ENCODE data around the gene LCE3B. TPM values are rescaled to one million over a fixed set of nuclear protein-coding genes. Genes with fewer than 3 reads are reported as not detected.

Gene LCE3B
- total RNA-seq, 1 experiment from 2014 or later, result not detected

DNA sequence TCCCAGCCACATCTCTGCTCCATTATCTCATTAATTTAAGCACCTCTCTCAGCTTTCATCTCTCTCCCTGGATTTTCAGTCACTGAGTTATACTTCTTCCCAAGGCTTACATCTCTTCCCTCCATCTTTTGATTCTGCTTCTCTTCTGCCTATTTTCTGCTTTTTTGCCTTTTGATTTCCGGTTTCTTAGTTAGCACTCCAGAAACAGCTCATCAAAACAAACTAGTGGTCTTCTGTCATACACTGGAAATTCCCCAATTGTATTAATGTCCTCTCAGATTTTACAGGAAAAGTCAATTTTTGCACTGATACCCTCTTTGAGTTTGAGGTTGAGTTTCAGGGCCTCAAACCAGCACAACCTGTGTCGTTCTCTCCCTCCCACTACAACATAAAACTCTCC lies 48.5 kb upstream of the LCE3B start (continued):
- TF ChIP-seq, protein P1, sequence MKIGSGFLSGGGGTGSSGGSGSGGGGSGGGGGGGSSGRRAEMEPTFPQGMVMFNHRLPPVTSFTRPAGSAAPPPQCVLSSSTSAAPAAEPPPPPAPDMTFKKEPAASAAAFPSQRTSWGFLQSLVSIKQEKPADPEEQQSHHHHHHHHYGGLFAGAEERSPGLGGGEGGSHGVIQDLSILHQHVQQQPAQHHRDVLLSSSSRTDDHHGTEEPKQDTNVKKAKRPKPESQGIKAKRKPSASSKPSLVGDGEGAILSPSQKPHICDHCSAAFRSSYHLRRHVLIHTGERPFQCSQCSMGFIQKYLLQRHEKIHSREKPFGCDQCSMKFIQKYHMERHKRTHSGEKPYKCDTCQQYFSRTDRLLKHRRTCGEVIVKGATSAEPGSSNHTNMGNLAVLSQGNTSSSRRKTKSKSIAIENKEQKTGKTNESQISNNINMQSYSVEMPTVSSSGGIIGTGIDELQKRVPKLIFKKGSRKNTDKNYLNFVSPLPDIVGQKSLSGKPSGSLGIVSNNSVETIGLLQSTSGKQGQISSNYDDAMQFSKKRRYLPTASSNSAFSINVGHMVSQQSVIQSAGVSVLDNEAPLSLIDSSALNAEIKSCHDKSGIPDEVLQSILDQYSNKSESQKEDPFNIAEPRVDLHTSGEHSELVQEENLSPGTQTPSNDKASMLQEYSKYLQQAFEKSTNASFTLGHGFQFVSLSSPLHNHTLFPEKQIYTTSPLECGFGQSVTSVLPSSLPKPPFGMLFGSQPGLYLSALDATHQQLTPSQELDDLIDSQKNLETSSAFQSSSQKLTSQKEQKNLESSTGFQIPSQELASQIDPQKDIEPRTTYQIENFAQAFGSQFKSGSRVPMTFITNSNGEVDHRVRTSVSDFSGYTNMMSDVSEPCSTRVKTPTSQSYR (CRISPR knock-in tag; IDR thresholded peaks at IDR 0.05), result no peak
- TF ChIP-seq NFE2L1 (CRISPR knock-in tag; IDR thresholded peaks at IDR 0.05), result no peak
- no peak for TF ChIP-seq SOX15 (CRISPR knock-in tag; IDR thresholded peaks at IDR 0.05)
- TF ChIP-seq, protein P2, sequence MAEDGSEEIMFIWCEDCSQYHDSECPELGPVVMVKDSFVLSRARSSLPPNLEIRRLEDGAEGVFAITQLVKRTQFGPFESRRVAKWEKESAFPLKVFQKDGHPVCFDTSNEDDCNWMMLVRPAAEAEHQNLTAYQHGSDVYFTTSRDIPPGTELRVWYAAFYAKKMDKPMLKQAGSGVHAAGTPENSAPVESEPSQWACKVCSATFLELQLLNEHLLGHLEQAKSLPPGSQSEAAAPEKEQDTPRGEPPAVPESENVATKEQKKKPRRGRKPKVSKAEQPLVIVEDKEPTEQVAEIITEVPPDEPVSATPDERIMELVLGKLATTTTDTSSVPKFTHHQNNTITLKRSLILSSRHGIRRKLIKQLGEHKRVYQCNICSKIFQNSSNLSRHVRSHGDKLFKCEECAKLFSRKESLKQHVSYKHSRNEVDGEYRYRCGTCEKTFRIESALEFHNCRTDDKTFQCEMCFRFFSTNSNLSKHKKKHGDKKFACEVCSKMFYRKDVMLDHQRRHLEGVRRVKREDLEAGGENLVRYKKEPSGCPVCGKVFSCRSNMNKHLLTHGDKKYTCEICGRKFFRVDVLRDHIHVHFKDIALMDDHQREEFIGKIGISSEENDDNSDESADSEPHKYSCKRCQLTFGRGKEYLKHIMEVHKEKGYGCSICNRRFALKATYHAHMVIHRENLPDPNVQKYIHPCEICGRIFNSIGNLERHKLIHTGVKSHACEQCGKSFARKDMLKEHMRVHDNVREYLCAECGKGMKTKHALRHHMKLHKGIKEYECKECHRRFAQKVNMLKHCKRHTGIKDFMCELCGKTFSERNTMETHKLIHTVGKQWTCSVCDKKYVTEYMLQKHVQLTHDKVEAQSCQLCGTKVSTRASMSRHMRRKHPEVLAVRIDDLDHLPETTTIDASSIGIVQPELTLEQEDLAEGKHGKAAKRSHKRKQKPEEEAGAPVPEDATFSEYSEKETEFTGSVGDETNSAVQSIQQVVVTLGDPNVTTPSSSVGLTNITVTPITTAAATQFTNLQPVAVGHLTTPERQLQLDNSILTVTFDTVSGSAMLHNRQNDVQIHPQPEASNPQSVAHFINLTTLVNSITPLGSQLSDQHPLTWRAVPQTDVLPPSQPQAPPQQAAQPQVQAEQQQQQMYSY (CRISPR knock-in tag; IDR thresholded peaks at IDR 0.05), result no peak
- TF ChIP-seq TEAD4 (CRISPR knock-in tag; IDR thresholded peaks at IDR 0.05), result no peak
- no peak for TF ChIP-seq ZNF219 (CRISPR knock-in tag; IDR thresholded peaks at IDR 0.05; ENCODE audit: borderline replicate concordance)

DNA sequence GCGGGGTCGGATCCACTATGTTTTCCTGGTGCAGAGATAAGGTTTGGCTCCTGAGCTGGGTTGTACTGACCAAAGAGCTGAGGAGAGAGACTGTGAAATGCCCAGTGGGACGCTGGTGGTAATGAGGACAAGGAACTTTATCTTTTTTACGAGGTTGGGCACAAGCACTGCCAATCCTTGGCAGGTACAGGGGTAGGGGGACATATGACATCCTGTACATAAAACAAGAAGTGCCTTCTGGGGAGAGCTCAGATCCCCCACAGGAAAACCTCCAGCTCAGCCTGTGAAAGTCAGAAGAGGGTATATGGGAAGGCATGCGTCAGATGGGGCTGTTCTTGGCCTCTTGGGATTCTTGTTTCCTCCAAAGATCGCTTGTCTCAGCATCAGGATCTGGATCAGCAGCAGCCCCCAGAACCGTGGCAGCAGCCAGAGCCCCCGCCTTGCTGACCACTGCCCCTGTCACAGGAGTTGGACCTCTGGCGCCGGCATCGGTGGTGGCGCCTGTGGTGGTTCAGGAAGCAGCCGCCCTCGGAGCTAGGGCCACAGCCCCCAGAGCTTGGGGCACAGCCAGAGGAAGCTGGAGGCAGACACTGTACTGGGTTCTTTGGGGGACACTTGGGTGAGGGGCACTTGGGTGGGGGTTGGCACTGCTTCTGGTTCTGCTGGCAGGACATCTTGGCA lies 47.9 kb upstream of the LCE3B start:
- CTCF ChIA-PET, result no interaction called here
- H3K4me3 Mint-ChIP-seq, result no peak overlapping the region
- DNase-seq (ENCODE audit: low spot score) (no peak), ATAC-seq (no peak)
- peaks cover 82% of the 10 kb centered on the region for H3K36me3 Mint-ChIP-seq
- no peak overlapping the region for H3K27ac Mint-ChIP-seq
- H3K27me3 Mint-ChIP-seq (ENCODE audit: low read depth), result peaks cover 14% of the 10 kb centered on the region
- TF ChIP-seq ZNF263 (CRISPR knock-in tag; IDR thresholded peaks at IDR 0.05; ENCODE audit: low read depth) (no peak), RELA (CRISPR knock-in tag; IDR thresholded peaks at IDR 0.05; ENCODE audit: borderline replicate concordance) (no peak), NR3C1 (CRISPR knock-in tag; conservative IDR thresholded peaks at IDR 0.05; ENCODE audit: low read depth) (no peak), ZNF219 (CRISPR knock-in tag; IDR thresholded peaks at IDR 0.05; ENCODE audit: borderline replicate concordance) (no peak), ELF4 (CRISPR knock-in tag; IDR thresholded peaks at IDR 0.05; ENCODE audit: low read depth) (no peak)
- TF ChIP-seq, protein P3, sequence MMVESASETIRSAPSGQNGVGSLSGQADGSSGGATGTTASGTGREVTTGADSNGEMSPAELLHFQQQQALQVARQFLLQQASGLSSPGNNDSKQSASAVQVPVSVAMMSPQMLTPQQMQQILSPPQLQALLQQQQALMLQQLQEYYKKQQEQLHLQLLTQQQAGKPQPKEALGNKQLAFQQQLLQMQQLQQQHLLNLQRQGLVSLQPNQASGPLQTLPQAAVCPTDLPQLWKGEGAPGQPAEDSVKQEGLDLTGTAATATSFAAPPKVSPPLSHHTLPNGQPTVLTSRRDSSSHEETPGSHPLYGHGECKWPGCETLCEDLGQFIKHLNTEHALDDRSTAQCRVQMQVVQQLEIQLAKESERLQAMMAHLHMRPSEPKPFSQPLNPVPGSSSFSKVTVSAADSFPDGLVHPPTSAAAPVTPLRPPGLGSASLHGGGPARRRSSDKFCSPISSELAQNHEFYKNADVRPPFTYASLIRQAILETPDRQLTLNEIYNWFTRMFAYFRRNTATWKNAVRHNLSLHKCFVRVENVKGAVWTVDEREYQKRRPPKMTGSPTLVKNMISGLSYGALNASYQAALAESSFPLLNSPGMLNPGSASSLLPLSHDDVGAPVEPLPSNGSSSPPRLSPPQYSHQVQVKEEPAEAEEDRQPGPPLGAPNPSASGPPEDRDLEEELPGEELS (CRISPR knock-in tag; IDR thresholded peaks at IDR 0.05), result no peak
- H3K4me1 Mint-ChIP-seq, result no peaks in the 10 kb centered on the region
- POLR2A ChIA-PET, result no interaction called here
- peaks cover 93% of the 10 kb centered on the region for H3K9me3 Mint-ChIP-seq

DNA sequence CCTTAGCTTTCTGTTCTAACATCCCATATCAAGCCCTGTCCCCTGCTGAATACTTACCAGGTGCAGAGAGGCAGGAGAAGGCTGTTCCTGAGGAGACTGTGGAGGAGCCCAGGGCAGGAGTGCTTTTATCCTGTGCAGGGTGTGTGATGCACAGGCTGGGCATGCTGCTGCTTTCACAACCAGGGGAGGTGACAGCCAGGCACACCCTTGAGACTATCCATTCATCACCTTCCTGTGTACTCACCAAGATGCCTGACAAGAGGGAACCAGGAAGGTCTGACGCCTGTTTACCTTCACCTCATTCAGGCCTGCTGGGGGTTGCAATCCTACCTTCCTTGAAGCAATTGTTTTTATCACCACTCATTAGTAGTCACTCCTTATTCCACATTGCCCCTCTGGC lies 46.9 kb upstream of the LCE3B start, which contains the start of gene LCE3E:
Gene LCE3E (minus strand): TSS at position 100 of the 400 bp plus-strand sequence. CDS start 572 bp downstream, outside the sequence.
- no peak within 1 kb of the TSS for H3K27ac Mint-ChIP-seq
- ATAC-seq (no peak), DNase-seq (ENCODE audit: low spot score) (no peak)
- H3K36me3 Mint-ChIP-seq, result peaks cover 80% of the 10 kb centered on the region
- H3K4me3 Mint-ChIP-seq, result no peak within 1 kb of the TSS
- ChIA-PET CTCF (no interaction called here), POLR2A (no interaction called here)
- peaks cover 92% of the 10 kb centered on the region for H3K9me3 Mint-ChIP-seq
- no peaks in the 10 kb centered on the region for H3K4me1 Mint-ChIP-seq
- peaks cover 14% of the 10 kb centered on the region for H3K27me3 Mint-ChIP-seq (ENCODE audit: low read depth)
- TF ChIP-seq ZNF396 (CRISPR knock-in tag; IDR thresholded peaks at IDR 0.05; ENCODE audit: borderline replicate concordance) (no peak), JAZF1 (CRISPR knock-in tag; IDR thresholded peaks at IDR 0.05) (no peak), PRRX2 (CRISPR knock-in tag; IDR thresholded peaks at IDR 0.05) (no peak), JUN (CRISPR knock-in tag; IDR thresholded peaks at IDR 0.05) (no peak), NFYB (CRISPR knock-in tag; conservative IDR thresholded peaks at IDR 0.05; ENCODE audit: low read depth) (no peak), ZNF138 (CRISPR knock-in tag; conservative IDR thresholded peaks at IDR 0.05) (no peak), FOXP1 (CRISPR knock-in tag; IDR thresholded peaks at IDR 0.05; ENCODE audit: borderline replicate concordance) (no peak), SOX15 (CRISPR knock-in tag; IDR thresholded peaks at IDR 0.05) (no peak), CBFB (CRISPR knock-in tag; IDR thresholded peaks at IDR 0.05; ENCODE audit: low read depth) (no peak), TEAD4 (CRISPR knock-in tag; IDR thresholded peaks at IDR 0.05) (no peak)
- TF ChIP-seq, protein P1 (CRISPR knock-in tag; IDR thresholded peaks at IDR 0.05), result no peak

Data from WTC11 (cell line).